SK-N-SH (cell line): ENCODE data around the gene SHB. TPM values are rescaled to one million over a fixed set of nuclear protein-coding genes. Genes with fewer than 3 reads are reported as not detected.

ENCODE experiments used
- CTCF ChIA-PET: fragments of 300-600, 350-600 bp; formaldehyde crosslinking; extraction: SDS; loops from one replicate; lab custom pipeline; 2021; lab: Yijun Ruan, JAX
- POLR2A ChIA-PET: fragments of 350-600 bp; sonication (Branson Sonifier 250); formaldehyde crosslinking; extraction: SDS; loops from one replicate; lab custom pipeline; 2020; ENCODE audit warnings: antibody characterized with exemption, inconsistent platforms; lab: Yijun Ruan, JAX
- DNase-seq: peaks from one replicate; pipeline ENCODE4 v3.0.0; 2012
- H2AFZ ChIP-seq: fragments of 200-600 bp; sonication (generic); 2 replicates; pipeline ENCODE4 v1.8.1; 2016; ENCODE audit warnings: antibody characterized with exemption, mild to moderate bottlenecking, low read depth
- H3F3A ChIP-seq: fragments of 200-600 bp; sonication (generic); replicated peaks from 2 replicates; pipeline ENCODE3; 2016; ENCODE audit warnings: antibody characterized with exemption, mild to moderate bottlenecking; ENCODE audit not compliant: insufficient read depth
- H3K27ac ChIP-seq, 2 experiments: fragments of 200-500 bp in 1 of 2; fragments of 200-600 bp in 1 of 2; sonication (Bioruptor generic) in 1 of 2; sonication (generic), shearing (Covaris generic) in 1 of 2; 2 replicates each; pipeline versions ENCODE4 v1.5.1 to v1.6.1; 2014 to 2016; ENCODE audit warnings: low read depth in 2 of 2, inconsistent platforms in 1 of 2, low read length in 1 of 2, mild to moderate bottlenecking in 1 of 2, mixed read lengths in 1 of 2
- H3K27me3 ChIP-seq: fragments of 200-600 bp; sonication (generic), shearing (Covaris generic); 2 replicates; pipeline ENCODE4 v1.6.1; 2016; ENCODE audit warnings: mixed run types; ENCODE audit not compliant: insufficient read depth
- H3K36me3 ChIP-seq, 2 experiments: fragments of 200-500 bp in 1 of 2; fragments of 200-600 bp in 1 of 2; sonication (Bioruptor generic) in 1 of 2; sonication (generic) in 1 of 2; replicated peaks in 1 of 2; 2 replicates each; pipeline versions ENCODE3 to v1.5.1; 2014 to 2016; ENCODE audit warnings: low read length in 1 of 2, mild to moderate bottlenecking in 1 of 2; ENCODE audit not compliant: insufficient read depth in 2 of 2, control insufficient read depth in 1 of 2
- H3K4me1 ChIP-seq, 2 experiments: fragments of 200-500 bp in 1 of 2; fragments of 200-600 bp in 1 of 2; sonication (Bioruptor generic) in 1 of 2; sonication (generic), shearing (Covaris generic) in 1 of 2; 2 replicates each; pipeline versions ENCODE4 v1.5.1 to v1.6.1; 2014 to 2016; ENCODE audit warnings: low read depth in 1 of 2, low read length in 1 of 2, mixed run types in 1 of 2; ENCODE audit not compliant: insufficient read depth in 2 of 2, control insufficient read depth in 1 of 2
- H3K4me2 ChIP-seq: fragments of 200-600 bp; sonication (generic), shearing (Covaris generic); 2 replicates; pipeline ENCODE4 v1.6.1; 2017; ENCODE audit warnings: mixed run types
- H3K4me3 ChIP-seq, 2 experiments: fragments of 200-500 bp in 1 of 2; fragments of 200-600 bp in 1 of 2; sonication (Bioruptor generic) in 1 of 2; sonication (generic), shearing (Covaris generic) in 1 of 2; 2 replicates each; pipeline versions ENCODE4 v1.5.1 to v1.8.1; 2014 to 2016; ENCODE audit warnings: low read depth in 2 of 2, inconsistent platforms in 1 of 2, low read length in 1 of 2, mild to moderate bottlenecking in 1 of 2, mixed read lengths in 1 of 2, moderate library complexity in 1 of 2
- H3K79me2 ChIP-seq: fragments of 200-600 bp; sonication (generic); 2 replicates; pipeline ENCODE4 v1.8.1; 2017; ENCODE audit warnings: mild to moderate bottlenecking; ENCODE audit not compliant: insufficient read depth
- H3K9ac ChIP-seq: fragments of 200-600 bp; sonication (generic); 2 replicates; pipeline ENCODE4 v1.6.1; 2017; ENCODE audit warnings: mixed run types
- H3K9me2 ChIP-seq: fragments of 200-600 bp; sonication (generic); 2 replicates; pipeline ENCODE4 v1.6.1; 2017; ENCODE audit warnings: mixed run types
- H3K9me3 ChIP-seq: fragments of 200-600 bp; sonication (generic); 2 replicates; pipeline ENCODE4 v1.6.1; 2017; ENCODE audit warnings: mixed run types, mild to moderate bottlenecking, moderate library complexity
- H4K20me1 ChIP-seq: fragments of 200-600 bp; sonication (generic); 2 replicates; pipeline ENCODE4 v1.6.1; 2017; ENCODE audit warnings: mild to moderate bottlenecking, mixed run types; ENCODE audit not compliant: insufficient read depth
- CHD2 ChIP-seq: fragments of 150-350 bp; IDR thresholded peaks from 2 replicates; pipeline ENCODE4 v1.6.1; 2018; ENCODE audit warnings: low read length; ENCODE audit not compliant: partially characterized antibody
- ELF1 ChIP-seq: IDR thresholded peaks from 2 replicates; pipeline ENCODE4 v1.4.0; 2012
- EP300 ChIP-seq, 2 experiments: IDR thresholded peaks; 2 replicates each; pipeline versions ENCODE4 v1.4.0 to v1.6.1; 2012; ENCODE audit warnings: borderline replicate concordance in 1 of 2, low read depth in 1 of 2, low read length in 1 of 2
- FOSL2 ChIP-seq: IDR thresholded peaks from 2 replicates; pipeline ENCODE4 v1.4.0; 2012; ENCODE audit warnings: low read depth, mild to moderate bottlenecking, moderate library complexity, borderline replicate concordance
- FOXM1 ChIP-seq: IDR thresholded peaks from 2 replicates; pipeline ENCODE4 v1.4.0; 2012; ENCODE audit warnings: low read depth, mild to moderate bottlenecking
- JUND ChIP-seq: IDR thresholded peaks from 2 replicates; pipeline ENCODE4 v1.4.0; 2012
- MAX ChIP-seq: IDR thresholded peaks from 2 replicates; pipeline ENCODE4 v1.4.0; 2012; ENCODE audit warnings: low read depth
- NRF1 ChIP-seq: IDR thresholded peaks from 2 replicates; pipeline ENCODE4 v1.6.1; 2012; ENCODE audit warnings: low read depth, mild to moderate bottlenecking, low read length
- PBX3 ChIP-seq: IDR thresholded peaks from 2 replicates; pipeline ENCODE4; 2012
- POLR2AphosphoS5 ChIP-seq: IDR thresholded peaks from 2 replicates; pipeline ENCODE4 v1.6.1; 2012; ENCODE audit warnings: low read depth, low read length
- REST ChIP-seq: IDR thresholded peaks from 2 replicates; pipeline ENCODE4 v1.6.1; 2012; ENCODE audit warnings: mild to moderate bottlenecking, low read depth, low read length, moderate library complexity
- RFX5 ChIP-seq: IDR thresholded peaks from 2 replicates; pipeline ENCODE4 v1.6.1; 2012; ENCODE audit warnings: mild to moderate bottlenecking, improper control_type of control experiment, low read length
- RXRA ChIP-seq: IDR thresholded peaks from 2 replicates; pipeline ENCODE4 v1.4.0; 2012; ENCODE audit warnings: low read depth, mild to moderate bottlenecking, borderline replicate concordance
- USF2 ChIP-seq: fragments of 150-350 bp; IDR thresholded peaks from 2 replicates; pipeline ENCODE4 v1.6.1; 2017; ENCODE audit warnings: antibody characterized with exemption, low read length, low read depth, borderline replicate concordance
- YY1 ChIP-seq: IDR thresholded peaks from 2 replicates; pipeline ENCODE4 v1.4.0; 2012; ENCODE audit warnings: low read depth, mild to moderate bottlenecking
- polyA plus RNA-seq, 3 experiments: library from polyadenylated mRNA; depleted of rRNA; stranded (reverse); fragments of >200 nt; gene quantifications; 2 replicates each; pipeline ENCODE4 v1.2.3, GENCODE V29; 2012

Gene SHB
- polyA plus RNA-seq, 1 of the 3 experiments (the other 2 are of a cell fraction) = 26.0 TPM

- TF ChIP-seq USF2 = no peak
- TF ChIP-seq POLR2AphosphoS5 = no peak
- TF ChIP-seq FOSL2 = no peak
- no peak for TF ChIP-seq PBX3
- no peak for TF ChIP-seq REST
- TF ChIP-seq NRF1 = no peak
- TF ChIP-seq, all 33 proteins: peak for 0
Measured at GRCh38 chr9:38117651-38118050, 48.6 kb upstream of the SHB start (continued).

GRCh38 chr9:38114905-38115304 is 45.9 kb upstream of the SHB start:
- Histone ChIP-seq H3K9me3 (no peaks in the 10 kb centered on the region), H3K4me1 (peaks cover 0 to 11% of the 10 kb centered on the region in 2 experiments; a peak in 1 of 4 replicates), H3K27ac (no peak overlapping the region), H3K27me3 (peaks cover 9% of the 10 kb centered on the region; the same call in 1 of the 2 replicates), H3F3A (no peaks in the 10 kb centered on the region), H3K4me2 (no peak overlapping the region), H3K9me2 (no peaks in the 10 kb centered on the region), H4K20me1 (no peaks in the 10 kb centered on the region), H2AFZ (no peak overlapping the region), H3K9ac (no peak overlapping the region), H3K4me3 (no peak overlapping the region), H3K36me3 (no peaks in the 10 kb centered on the region), H3K79me2 (no peaks in the 10 kb centered on the region)
- TF ChIP-seq RFX5 = no peak
- no peak for TF ChIP-seq EP300 (IDR thresholded peaks at IDR 0.05; ENCODE audit: borderline replicate concordance in 1 of 2, low read depth in 1 of 2, low read length in 1 of 2)
- TF ChIP-seq YY1 = no peak
- TF ChIP-seq FOXM1 = no peak
- no peak for TF ChIP-seq REST
- no peak for TF ChIP-seq MAX
- no peak for TF ChIP-seq PBX3
- TF ChIP-seq RXRA = no peak
- no peak for TF ChIP-seq POLR2AphosphoS5
- TF ChIP-seq JUND = no peak
- TF ChIP-seq CHD2 = no peak
- no peak for TF ChIP-seq ELF1
- no peak for DNase-seq
- POLR2A ChIA-PET = no interaction called here
- CTCF ChIA-PET = interaction anchor here (1.0 to 1.4 kb wide), 2 partner anchors 16 to 27 kb away, joined by 3 to 6 read pairs; no protein-coding TSS in a partner anchor
